Activated CD8-positive, alpha-beta memory T cell treated with anti-CD3 and anti-CD28 coated beads for 24 hours (primary cell): Measurements from ENCODE around the gene NUDT7.

ENCODE experiments used
- DNase-seq: peaks from one replicate; pipeline ENCODE4 v3.0.0-alpha.2; 2020

Gene NUDT7

DNA sequence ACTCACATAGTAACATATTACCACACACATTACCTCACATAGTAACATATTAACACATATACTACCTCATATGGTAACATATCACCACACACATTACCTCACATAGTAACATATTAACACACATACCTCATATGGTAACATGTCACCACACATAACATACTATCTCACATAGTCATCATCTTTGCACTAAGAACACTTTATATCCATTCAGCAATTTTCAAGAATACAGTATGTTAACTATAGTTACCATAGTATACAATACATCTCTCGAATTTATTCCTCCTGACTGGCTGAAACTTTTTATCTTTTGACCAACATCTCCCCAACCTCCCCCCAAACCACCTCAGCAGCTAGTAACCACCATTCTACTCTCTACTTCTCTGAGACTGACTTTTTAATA, 7.6 kb downstream of the NUDT7 start:
- DNase-seq, result no peak

DNA sequence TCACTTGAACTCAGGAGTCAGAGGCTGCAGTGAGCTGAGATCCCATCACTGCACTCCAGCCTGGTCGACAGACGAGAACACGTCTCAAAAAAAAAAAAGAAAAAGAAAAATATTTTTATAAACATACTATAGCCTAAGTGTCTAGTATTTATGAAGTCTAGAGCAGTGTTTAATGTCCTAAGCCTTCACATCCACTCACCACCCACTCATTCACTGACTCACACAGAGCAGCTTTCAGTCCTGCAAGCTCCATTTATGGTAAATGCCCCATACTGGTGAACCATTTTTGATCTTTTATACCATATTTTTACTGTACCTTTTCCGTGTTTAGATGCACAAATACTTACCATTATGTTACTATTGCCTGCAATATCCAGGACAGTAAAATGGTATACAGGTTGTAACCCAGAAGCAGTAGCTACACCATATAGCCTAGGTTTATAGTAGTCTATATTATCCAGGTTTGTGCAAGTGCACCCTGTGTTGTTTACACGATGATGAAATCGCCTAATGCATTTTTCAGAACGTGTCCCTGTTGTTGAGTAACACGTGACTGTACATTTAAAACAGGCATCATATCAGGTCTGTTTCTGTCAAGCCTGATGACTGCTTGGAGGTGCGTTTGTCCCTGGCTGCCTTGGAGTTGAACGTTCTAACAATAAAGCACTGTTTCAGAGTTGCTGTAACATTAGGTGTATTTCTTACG, 10.1 kb downstream of the NUDT7 start:
- no peak for DNase-seq

- no peak for DNase-seq
Observed at GRCh38 chr16:77736879-77737278, 14.6 kb downstream of the NUDT7 start.

GRCh38 chr16:77738706-77739558, 16.6 kb downstream of the NUDT7 start:
- DNase-seq, result no peak

DNA sequence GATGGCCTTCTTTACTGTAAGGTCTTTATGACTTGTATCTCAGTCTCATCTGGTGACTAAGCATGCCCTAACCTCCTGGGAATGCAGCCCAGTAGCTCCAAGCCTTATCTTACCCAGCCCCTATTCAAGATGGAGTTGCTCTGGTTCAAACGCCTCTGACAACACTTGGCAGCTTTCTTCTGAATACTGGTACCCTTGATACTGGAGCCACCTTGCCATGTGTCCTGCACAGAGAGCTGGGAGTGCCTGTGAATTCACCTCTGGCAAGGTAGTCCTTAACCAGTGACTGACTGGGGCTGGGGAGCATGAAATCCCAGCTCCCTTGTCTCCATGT, 17.2 kb downstream of the NUDT7 start:
- no peak for DNase-seq

- DNase-seq, result no peak
Observed at GRCh38 chr16:77744141-77744540, 21.8 kb downstream of the NUDT7 start.

DNA sequence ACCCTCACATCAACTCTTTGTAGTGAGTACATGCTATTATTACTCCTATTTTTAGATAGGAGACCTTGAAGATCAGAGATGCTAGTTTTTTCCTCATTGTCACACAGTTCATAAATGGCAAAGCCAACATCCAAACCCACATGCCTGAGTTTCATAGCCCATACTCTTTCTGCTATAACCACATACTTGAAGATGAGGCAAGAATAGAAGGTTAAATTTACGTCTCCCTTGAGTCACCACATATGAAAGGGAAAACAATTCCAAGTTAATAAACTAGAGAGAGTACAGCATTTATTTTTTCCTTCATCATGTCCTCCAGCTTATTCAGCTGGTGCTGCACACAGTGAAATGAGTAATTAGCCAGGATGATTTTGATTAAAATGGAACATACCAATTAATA, 23.7 kb downstream of the NUDT7 start:
- DNase-seq, result no peak

- no peak for DNase-seq
Observed at GRCh38 chr16:77748421-77749005, 26.2 kb downstream of the NUDT7 start.

- no peak for DNase-seq
Observed at GRCh38 chr16:77749415-77749814, 27.1 kb downstream of the NUDT7 start.

- DNase-seq, result no peak
Observed at GRCh38 chr16:77758046-77758445, 35.7 kb downstream of the NUDT7 start.

DNA sequence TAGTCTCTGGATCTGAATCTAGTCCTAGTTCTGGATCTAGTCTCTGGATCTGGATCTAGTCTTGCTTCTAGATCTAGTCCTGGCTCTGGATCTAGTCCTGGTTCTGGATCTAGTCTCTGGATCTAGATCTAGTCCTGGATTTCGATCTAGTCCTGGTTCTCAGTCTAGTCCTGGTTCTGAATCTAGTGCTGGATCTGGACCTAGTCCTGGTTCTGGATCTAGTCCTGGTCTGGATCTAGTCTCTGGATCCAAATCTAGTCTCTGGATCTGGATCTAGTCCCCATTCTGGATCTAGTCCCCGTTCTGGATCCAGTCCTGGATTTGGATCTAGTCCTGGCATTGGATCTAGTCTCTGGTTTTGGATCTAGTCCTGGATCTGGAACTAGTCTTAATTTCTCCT, 36.2 kb downstream of the NUDT7 start:
- no peak for DNase-seq

DNA sequence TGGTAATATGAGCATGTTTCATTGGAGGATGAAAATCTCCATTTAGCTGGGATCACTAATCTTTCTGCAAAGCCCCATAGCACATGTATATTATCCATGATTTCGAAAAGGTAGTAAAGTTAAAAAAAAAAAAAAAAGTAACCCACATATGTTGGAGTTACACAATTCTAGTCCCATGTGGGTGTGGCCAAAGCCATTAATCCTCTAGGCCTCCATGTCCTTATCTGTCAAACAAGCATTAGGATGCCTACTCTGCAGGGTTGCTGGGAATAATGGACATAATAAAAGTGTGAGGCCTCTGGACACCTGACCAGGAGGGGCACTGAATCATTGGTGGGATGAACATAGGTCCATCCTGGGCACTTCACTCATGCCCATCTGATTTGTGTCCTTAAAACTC, 36.9 kb downstream of the NUDT7 start:
- no peak for DNase-seq

DNA sequence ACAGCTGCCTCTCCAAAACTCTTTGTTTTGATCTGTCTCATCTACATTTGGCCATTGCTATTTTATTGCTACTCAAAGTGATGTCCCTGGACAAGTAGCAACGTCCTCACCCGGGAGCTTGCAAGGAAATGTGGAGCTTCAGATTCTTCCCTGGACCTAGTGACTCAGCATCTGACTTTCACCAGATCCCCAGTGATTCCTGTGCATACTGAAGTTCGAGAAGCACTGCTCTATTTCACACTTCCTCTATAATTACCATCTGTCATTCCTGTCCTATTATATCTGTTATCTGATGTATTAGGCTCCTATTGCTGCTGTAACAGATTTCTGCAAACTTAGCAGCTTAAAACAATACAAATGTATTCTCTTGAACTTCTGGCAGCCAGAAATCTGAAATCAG, 37.5 kb downstream of the NUDT7 start:
- DNase-seq, result no peak

DNA sequence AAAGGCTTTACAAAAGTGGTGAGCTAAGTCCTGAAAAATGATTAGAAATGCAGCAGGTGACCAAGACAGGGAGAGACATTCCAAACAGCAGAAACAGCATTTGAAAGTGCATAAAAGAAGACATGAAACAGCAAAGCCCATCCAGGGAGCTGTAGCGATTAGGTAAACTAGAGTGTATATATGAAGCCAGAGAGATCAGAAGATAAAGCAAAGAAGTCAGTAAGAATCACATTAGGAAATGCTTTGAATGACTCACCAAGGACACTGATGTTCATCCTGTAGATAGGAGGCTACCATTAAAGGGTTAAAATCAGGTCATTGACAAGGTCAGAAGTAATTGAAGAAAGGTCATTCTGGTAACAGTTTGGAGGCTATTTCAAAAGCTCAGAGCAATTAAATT, 38.5 kb downstream of the NUDT7 start:
- DNase-seq, result no peak

- no peak for DNase-seq
Observed at GRCh38 chr16:77761204-77761603, 38.9 kb downstream of the NUDT7 start.

GRCh38 chr16:77762262-77762661, 39.9 kb downstream of the NUDT7 start:
- no peak for DNase-seq

GRCh38 chr16:77763994-77764393, 41.7 kb downstream of the NUDT7 start:
- no peak for DNase-seq

GRCh38 chr16:77767211-77767610, 44.9 kb downstream of the NUDT7 start:
- no peak for DNase-seq

GRCh38 chr16:77767826-77768225, 45.5 kb downstream of the NUDT7 start:
- DNase-seq, result no peak

GRCh38 chr16:77775911-77776909, 53.9 kb downstream of the NUDT7 start:
- no peak for DNase-seq

DNA sequence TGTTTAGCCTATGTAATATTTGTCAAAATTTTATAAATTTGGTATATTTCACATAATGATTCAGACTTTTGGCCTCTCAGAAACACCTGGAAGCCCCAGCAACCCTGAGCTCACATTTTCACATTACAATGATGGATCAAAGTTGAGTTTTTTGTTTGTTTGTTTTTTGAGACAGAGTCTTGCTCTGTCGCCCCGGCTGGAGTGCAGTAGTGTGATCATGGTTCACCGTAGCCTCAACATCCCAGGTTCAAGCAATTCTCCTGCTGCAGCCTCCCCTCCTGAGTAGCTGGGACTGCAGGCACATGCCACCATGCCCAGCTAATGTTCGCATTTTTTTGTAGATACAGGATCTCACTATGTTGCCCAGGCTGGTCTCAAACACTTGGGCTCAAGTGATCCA, 55.4 kb downstream of the NUDT7 start:
- no peak for DNase-seq

DNA sequence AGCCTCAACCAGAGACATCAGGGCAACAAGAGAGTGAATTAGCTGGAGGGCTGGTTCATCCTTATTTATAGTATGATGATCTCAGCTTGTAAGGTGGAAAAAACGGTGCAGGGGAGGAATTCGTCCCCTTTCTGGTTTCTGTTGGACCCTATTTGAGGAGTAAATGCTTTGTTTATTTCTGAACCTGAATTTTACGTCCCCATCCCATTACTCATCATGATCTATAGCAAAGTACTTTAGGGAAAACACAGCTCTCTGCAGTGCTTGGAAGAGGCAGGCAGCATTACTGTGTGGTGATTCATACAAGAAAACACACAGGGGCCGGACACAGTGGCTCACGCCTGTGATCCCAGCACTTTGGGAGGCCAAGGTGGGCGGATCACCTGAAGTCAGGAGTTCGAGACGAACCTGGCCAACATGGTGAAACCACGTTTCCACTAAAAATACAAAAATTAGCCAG, 58.1 kb downstream of the NUDT7 start:
- no peak for DNase-seq

- no peak for DNase-seq
Observed at GRCh38 chr16:77781091-77781490, 58.8 kb downstream of the NUDT7 start.
